Mesenchymal stem cell (in vitro differentiated cells and primary cell): Measurements from ENCODE around the gene PGAP6.
A peak's percentile ranks its signal among the peaks of the same experiment; 100 is the strongest.
"Not testable (repeated sequence)": the region's sequence is repeated elsewhere in the genome, so short reads cannot be mapped to it uniquely, and the experiment has no call there.

Source experiments
- DNase-seq: peaks from one replicate; pipeline ENCODE4 v3.0.0-alpha.2; 2013
- H2AFZ ChIP-seq: one replicate; pipeline ENCODE4 v1.6.1; 2013; ENCODE audit warnings: low read depth, mild to moderate bottlenecking, control low read depth, inconsistent platforms, low read length, moderate library complexity
- H2AK5ac ChIP-seq: 2 replicates; pipeline ENCODE4 v1.6.1; 2013; ENCODE audit warnings: low read length, moderate library complexity, mild to moderate bottlenecking, inconsistent platforms; ENCODE audit not compliant: severe bottlenecking
- H2BK120ac ChIP-seq: one replicate; pipeline ENCODE4 v1.6.1; 2013; ENCODE audit warnings: low read depth, mild to moderate bottlenecking, inconsistent platforms, low read length, moderate library complexity
- H2BK12ac ChIP-seq, 2 experiments: one replicate each; pipeline ENCODE4 v1.6.1; 2013; ENCODE audit warnings: inconsistent platforms in 2 of 2, low read length in 2 of 2, mild to moderate bottlenecking in 2 of 2, moderate library complexity in 2 of 2, control low read depth in 1 of 2
- H2BK15ac ChIP-seq: one replicate; pipeline ENCODE4 v1.6.1; 2013; ENCODE audit warnings: mild to moderate bottlenecking, low read depth, inconsistent platforms; ENCODE audit not compliant: poor library complexity, severe bottlenecking
- H2BK5ac ChIP-seq: 2 replicates; pipeline ENCODE4 v1.6.1; 2013; ENCODE audit warnings: low read depth, mild to moderate bottlenecking, low read length, control low read depth, inconsistent platforms; ENCODE audit not compliant: poor library complexity, severe bottlenecking
- H3K14ac ChIP-seq, 2 experiments: one replicate each; pipeline ENCODE4 v1.6.1; 2013; ENCODE audit warnings: inconsistent platforms in 2 of 2, low read length in 2 of 2, control low read depth in 1 of 2, mild to moderate bottlenecking in 1 of 2, moderate library complexity in 1 of 2
- H3K18ac ChIP-seq, 2 experiments: one replicate each; pipeline ENCODE4 v1.6.1; 2013; ENCODE audit warnings: inconsistent platforms in 2 of 2, low read length in 2 of 2, control low read depth in 1 of 2, low read depth in 1 of 2, mild to moderate bottlenecking in 1 of 2
- H3K23ac ChIP-seq, 2 experiments: one replicate each; pipeline ENCODE4 v1.6.1; 2013; ENCODE audit warnings: inconsistent platforms in 2 of 2, low read length in 2 of 2, mild to moderate bottlenecking in 2 of 2, moderate library complexity in 2 of 2, control low read depth in 1 of 2
- H3K27ac ChIP-seq: 2 replicates; pipeline ENCODE4 v1.5.1; 2013; ENCODE audit warnings: mild to moderate bottlenecking, moderate library complexity, low read length, control low read depth, inconsistent platforms; ENCODE audit not compliant: poor library complexity, severe bottlenecking
- H3K27me3 ChIP-seq, 2 experiments: 2 replicates each; pipeline versions ENCODE4 v1.6.1 to v1.7.0; 2013; ENCODE audit warnings: low read length in 2 of 2, mild to moderate bottlenecking in 2 of 2, moderate library complexity in 2 of 2, control low read depth in 1 of 2, inconsistent platforms in 1 of 2; ENCODE audit not compliant: control insufficient read depth in 1 of 2, insufficient read depth in 1 of 2
- H3K36me3 ChIP-seq, 2 experiments: 2 replicates each; pipeline versions ENCODE4 v1.6.1 to v1.7.0; 2013; ENCODE audit warnings: low read length in 2 of 2, control low read depth in 1 of 2, inconsistent platforms in 1 of 2, low read depth in 1 of 2, mild to moderate bottlenecking in 1 of 2; ENCODE audit not compliant: insufficient read depth in 2 of 2, control insufficient read depth in 1 of 2
- H3K4ac ChIP-seq, 2 experiments: one replicate each; pipeline ENCODE4 v1.6.1; 2013; ENCODE audit warnings: inconsistent platforms in 2 of 2, low read length in 2 of 2, mild to moderate bottlenecking in 2 of 2, moderate library complexity in 2 of 2, control low read depth in 1 of 2, low read depth in 1 of 2
- H3K4me1 ChIP-seq: 2 replicates; pipeline ENCODE4 v1.6.1; 2013; ENCODE audit warnings: low read depth, low read length, control low read depth; ENCODE audit not compliant: control insufficient read depth, insufficient read depth
- H3K4me2 ChIP-seq: 2 replicates; pipeline ENCODE4 v1.6.1; 2013; ENCODE audit warnings: low read length, mild to moderate bottlenecking, inconsistent platforms; ENCODE audit not compliant: poor library complexity, severe bottlenecking
- H3K4me3 ChIP-seq, 2 experiments: 2 replicates each; pipeline versions ENCODE4 v1.5.1 to v1.7.0; 2013; ENCODE audit warnings: low read length in 2 of 2, mild to moderate bottlenecking in 2 of 2, control low read depth in 1 of 2, low read depth in 1 of 2; ENCODE audit not compliant: insufficient read depth in 1 of 2
- H3K79me1 ChIP-seq: replicated peaks from 2 replicates; pipeline ENCODE4 v1.6.1; 2013; ENCODE audit warnings: mild to moderate bottlenecking, control low read depth, low read length, inconsistent platforms; ENCODE audit not compliant: poor library complexity, severe bottlenecking
- H3K9ac ChIP-seq: 2 replicates; pipeline ENCODE4 v1.7.0; 2013; ENCODE audit warnings: mild to moderate bottlenecking, low read length, moderate library complexity
- H3K9me3 ChIP-seq: 2 replicates; pipeline ENCODE4 v1.7.0; 2013; ENCODE audit warnings: mild to moderate bottlenecking, low read length; ENCODE audit not compliant: control insufficient read depth
- H4K8ac ChIP-seq: one replicate; pipeline ENCODE4 v1.6.1; 2013; ENCODE audit warnings: inconsistent platforms, mild to moderate bottlenecking, low read length, moderate library complexity
- H4K91ac ChIP-seq: one replicate; pipeline ENCODE4 v1.6.1; 2013; ENCODE audit warnings: mild to moderate bottlenecking, low read length, inconsistent platforms
- WGBS: methylation state at CpG from one replicate; pipeline ENCODE4 v1.1.7; 2013; ENCODE audit warnings: mixed read lengths; 5-methylcytosine and 5-hydroxymethylcytosine counted together

Gene PGAP6

GRCh38 chr16:363110-363765, 18.5 kb downstream of the PGAP6 start:
- H4K91ac ChIP-seq = no peak overlapping the region
- DNase-seq = no peak
- H2AK5ac ChIP-seq = no peak overlapping the region
- H3K27ac ChIP-seq = no peak overlapping the region
- no peak overlapping the region for H2AFZ ChIP-seq
- H2BK5ac ChIP-seq = no peak overlapping the region
- peaks cover 2% of the 10 kb centered on the region for H3K79me1 ChIP-seq
- H3K4ac ChIP-seq = no peak overlapping the region
- no peak overlapping the region for H3K4me2 ChIP-seq
- H3K23ac ChIP-seq = no peak overlapping the region
- no peak overlapping the region for H2BK15ac ChIP-seq
- H3K9ac ChIP-seq = no peak overlapping the region
- H3K27me3 ChIP-seq = peaks cover 7 to 27% of the 10 kb centered on the region in 2 experiments
- H3K14ac ChIP-seq = no peak overlapping the region
- no peak overlapping the region for H3K4me3 ChIP-seq
- peaks cover 10% of the 10 kb centered on the region for H3K4me1 ChIP-seq
- H4K8ac ChIP-seq = no peak overlapping the region
- H2BK12ac ChIP-seq = no peak overlapping the region
- H3K9me3 ChIP-seq = no peaks in the 10 kb centered on the region
- WGBS = 77% methylated on average over 20 of the region's 20 CpGs
- H3K36me3 ChIP-seq = peaks cover 21 to 32% of the 10 kb centered on the region in 2 experiments
- no peak overlapping the region for H2BK120ac ChIP-seq
- H3K18ac ChIP-seq = no peak overlapping the region

GRCh38 chr16:362702-362999, 19.1 kb downstream of the PGAP6 start:
- H2AK5ac ChIP-seq, H3K27ac ChIP-seq, H3K9ac ChIP-seq, H3K4me1 ChIP-seq, H3K4ac ChIP-seq, H2BK5ac ChIP-seq, H3K4me3 ChIP-seq, H4K91ac ChIP-seq, H2AFZ ChIP-seq, H3K18ac ChIP-seq, H2BK12ac ChIP-seq, H3K79me1 ChIP-seq, H3K23ac ChIP-seq, H3K4me2 ChIP-seq, H4K8ac ChIP-seq, H2BK15ac ChIP-seq, H3K14ac ChIP-seq, H2BK120ac ChIP-seq, DNase-seq, H3K9me3 ChIP-seq: not testable (repeated sequence)
- peaks cover 15 to 26% of the 10 kb centered on the region in 2 experiments for H3K36me3 ChIP-seq
- H3K27me3 ChIP-seq = peaks cover 7 to 27% of the 10 kb centered on the region in 2 experiments
- 93% methylated on average over 17 of the region's 24 CpGs for WGBS

- no peak overlapping the region for H2BK12ac ChIP-seq
- peak overlapping the region in 1 of 2 experiments; percentile 6 for H3K4me3 ChIP-seq
- H3K79me1 ChIP-seq = no peaks in the 10 kb centered on the region
- H3K36me3 ChIP-seq = peaks cover 10 to 20% of the 10 kb centered on the region in 2 experiments
- H3K18ac ChIP-seq = no peak overlapping the region
- no peak overlapping the region for H2BK5ac ChIP-seq
- H3K9ac ChIP-seq = no peak overlapping the region
- H2BK120ac ChIP-seq = no peak overlapping the region
- H3K9me3 ChIP-seq = no peaks in the 10 kb centered on the region
- H4K91ac ChIP-seq = no peak overlapping the region
- H3K4ac ChIP-seq = no peak overlapping the region
- peaks cover 7 to 27% of the 10 kb centered on the region in 2 experiments for H3K27me3 ChIP-seq
- no peak overlapping the region for H2AK5ac ChIP-seq
- peak; percentile 74 for DNase-seq
- H3K4me2 ChIP-seq = no peak overlapping the region
- H3K4me1 ChIP-seq = peaks cover 10% of the 10 kb centered on the region
- no peak overlapping the region for H3K27ac ChIP-seq
- H2BK15ac ChIP-seq = no peak overlapping the region
- H3K14ac ChIP-seq = no peak overlapping the region
- no peak overlapping the region for H4K8ac ChIP-seq
- H3K23ac ChIP-seq = no peak overlapping the region
- H2AFZ ChIP-seq = no peak overlapping the region
- 61% methylated on average over 30 of the region's 30 CpGs for WGBS
Measured at GRCh38 chr16:361872-362701, 19.7 kb downstream of the PGAP6 start.

GRCh38 chr16:361341-361871, 20.4 kb downstream of the PGAP6 start:
- no peak overlapping the region for H3K18ac ChIP-seq

More at GRCh38 chr16:361341-361871, 20.4 kb downstream of the PGAP6 start:
- no peak overlapping the region for H2BK15ac ChIP-seq
- no peak overlapping the region for H3K14ac ChIP-seq
- no peak overlapping the region for H2AFZ ChIP-seq
- no peak overlapping the region for H3K9ac ChIP-seq
- H3K4ac ChIP-seq = no peak overlapping the region
- no peak overlapping the region for H2AK5ac ChIP-seq
- no peak overlapping the region for H2BK12ac ChIP-seq
- peak overlapping the region in 1 of 2 experiments; percentile 6 for H3K4me3 ChIP-seq
- no peak overlapping the region for H4K91ac ChIP-seq
- DNase-seq = no peak
- H3K27ac ChIP-seq = no peak overlapping the region
- no peak overlapping the region for H4K8ac ChIP-seq
- H2BK5ac ChIP-seq = no peak overlapping the region
- no peak overlapping the region for H3K23ac ChIP-seq
- no peak overlapping the region for H2BK120ac ChIP-seq
- no peaks in the 10 kb centered on the region for H3K79me1 ChIP-seq
- peaks cover 3 to 14% of the 10 kb centered on the region in 2 experiments for H3K36me3 ChIP-seq
- peaks cover 10% of the 10 kb centered on the region for H3K4me1 ChIP-seq
- no peaks in the 10 kb centered on the region for H3K9me3 ChIP-seq
- H3K27me3 ChIP-seq = peaks cover 7 to 27% of the 10 kb centered on the region in 2 experiments
- H3K4me2 ChIP-seq = no peak overlapping the region
- 91% methylated on average over 30 of the region's 30 CpGs for WGBS
